ENCODE results near the gene COL23A1. TPM values are rescaled to one million over a fixed set of nuclear protein-coding genes. Genes with fewer than 3 reads are reported as not detected.
A peak's percentile ranks its signal among the peaks of the same experiment; 100 is the strongest.

Gene COL23A1
- total and polyA plus RNA-seq, 2 of the 13 experiments (the other 11 are each of a cell fraction or from before 2014, with no cell fraction given) = not detected

- TF ChIP-seq, protein P1, sequence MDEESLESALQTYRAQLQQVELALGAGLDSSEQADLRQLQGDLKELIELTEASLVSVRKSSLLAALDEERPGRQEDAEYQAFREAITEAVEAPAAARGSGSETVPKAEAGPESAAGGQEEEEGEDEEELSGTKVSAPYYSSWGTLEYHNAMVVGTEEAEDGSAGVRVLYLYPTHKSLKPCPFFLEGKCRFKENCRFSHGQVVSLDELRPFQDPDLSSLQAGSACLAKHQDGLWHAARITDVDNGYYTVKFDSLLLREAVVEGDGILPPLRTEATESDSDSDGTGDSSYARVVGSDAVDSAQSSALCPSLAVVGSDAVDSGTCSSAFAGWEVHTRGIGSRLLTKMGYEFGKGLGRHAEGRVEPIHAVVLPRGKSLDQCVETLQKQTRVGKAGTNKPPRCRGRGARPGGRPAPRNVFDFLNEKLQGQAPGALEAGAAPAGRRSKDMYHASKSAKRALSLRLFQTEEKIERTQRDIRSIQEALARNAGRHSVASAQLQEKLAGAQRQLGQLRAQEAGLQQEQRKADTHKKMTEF (CRISPR knock-in tag; IDR thresholded peaks at IDR 0.05) = peak; percentile 90
- TF ChIP-seq TEAD2 (CRISPR knock-in tag; IDR thresholded peaks at IDR 0.05) (0 out of 2 replicates have a peak, but pooled peaks have one; percentile 28), ZSCAN29 (CRISPR knock-in tag; conservative IDR thresholded peaks at IDR 0.05) (0 out of 2 replicates have a peak, but pooled peaks have one; percentile 25), ZNF687 (CRISPR knock-in tag; IDR thresholded peaks at IDR 0.05) (peak; percentile 89), ZNF251 (CRISPR knock-in tag; IDR thresholded peaks at IDR 0.05) (no peak), NFKBIZ (CRISPR knock-in tag; IDR thresholded peaks at IDR 0.05) (no peak), ZBTB42 (CRISPR knock-in tag; IDR thresholded peaks at IDR 0.05) (0 out of 2 replicates have a peak, but pooled peaks have one; percentile 45), NCOA5 (CRISPR knock-in tag; IDR thresholded peaks at IDR 0.05) (no peak), ATRX (CRISPR knock-in tag; IDR thresholded peaks at IDR 0.05; ENCODE audit: borderline replicate concordance) (no peak), HINFP (CRISPR knock-in tag; IDR thresholded peaks at IDR 0.05; ENCODE audit: low read depth) (no peak; the same call in 1 of the 2 replicates), AGO1 (IDR thresholded peaks at IDR 0.05; ENCODE audit: low read depth, low read length, poor library complexity, severe bottlenecking) (no peak), SNAPC2 (CRISPR knock-in tag; IDR thresholded peaks at IDR 0.05) (no peak)
- TF ChIP-seq, protein P2, sequence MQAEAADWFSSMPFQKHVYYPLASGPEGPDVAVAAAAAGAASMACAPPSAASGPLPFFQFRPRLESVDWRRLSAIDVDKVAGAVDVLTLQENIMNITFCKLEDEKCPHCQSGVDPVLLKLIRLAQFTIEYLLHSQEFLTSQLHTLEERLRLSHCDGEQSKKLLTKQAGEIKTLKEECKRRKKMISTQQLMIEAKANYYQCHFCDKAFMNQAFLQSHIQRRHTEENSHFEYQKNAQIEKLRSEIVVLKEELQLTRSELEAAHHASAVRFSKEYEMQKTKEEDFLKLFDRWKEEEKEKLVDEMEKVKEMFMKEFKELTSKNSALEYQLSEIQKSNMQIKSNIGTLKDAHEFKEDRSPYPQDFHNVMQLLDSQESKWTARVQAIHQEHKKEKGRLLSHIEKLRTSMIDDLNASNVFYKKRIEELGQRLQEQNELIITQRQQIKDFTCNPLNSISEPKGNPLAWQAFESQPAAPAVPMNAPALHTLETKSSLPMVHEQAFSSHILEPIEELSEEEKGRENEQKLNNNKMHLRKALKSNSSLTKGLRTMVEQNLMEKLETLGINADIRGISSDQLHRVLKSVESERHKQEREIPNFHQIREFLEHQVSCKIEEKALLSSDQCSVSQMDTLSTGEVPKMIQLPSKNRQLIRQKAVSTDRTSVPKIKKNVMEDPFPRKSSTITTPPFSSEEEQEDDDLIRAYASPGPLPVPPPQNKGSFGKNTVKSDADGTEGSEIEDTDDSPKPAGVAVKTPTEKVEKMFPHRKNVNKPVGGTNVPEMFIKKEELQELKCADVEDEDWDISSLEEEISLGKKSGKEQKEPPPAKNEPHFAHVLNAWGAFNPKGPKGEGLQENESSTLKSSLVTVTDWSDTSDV (CRISPR knock-in tag; IDR thresholded peaks at IDR 0.05) = no peak; the same call in 1 of the 2 replicates
- TF ChIP-seq, protein P3, sequence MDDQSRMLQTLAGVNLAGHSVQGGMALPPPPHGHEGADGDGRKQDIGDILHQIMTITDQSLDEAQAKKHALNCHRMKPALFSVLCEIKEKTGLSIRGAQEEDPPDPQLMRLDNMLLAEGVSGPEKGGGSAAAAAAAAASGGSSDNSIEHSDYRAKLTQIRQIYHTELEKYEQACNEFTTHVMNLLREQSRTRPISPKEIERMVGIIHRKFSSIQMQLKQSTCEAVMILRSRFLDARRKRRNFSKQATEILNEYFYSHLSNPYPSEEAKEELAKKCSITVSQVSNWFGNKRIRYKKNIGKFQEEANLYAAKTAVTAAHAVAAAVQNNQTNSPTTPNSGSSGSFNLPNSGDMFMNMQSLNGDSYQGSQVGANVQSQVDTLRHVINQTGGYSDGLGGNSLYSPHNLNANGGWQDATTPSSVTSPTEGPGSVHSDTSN (CRISPR knock-in tag; IDR thresholded peaks at IDR 0.05; ENCODE audit: borderline replicate concordance) = 0 out of 2 replicates have a peak, but pooled peaks have one; percentile 43
- TF ChIP-seq, protein P4, sequence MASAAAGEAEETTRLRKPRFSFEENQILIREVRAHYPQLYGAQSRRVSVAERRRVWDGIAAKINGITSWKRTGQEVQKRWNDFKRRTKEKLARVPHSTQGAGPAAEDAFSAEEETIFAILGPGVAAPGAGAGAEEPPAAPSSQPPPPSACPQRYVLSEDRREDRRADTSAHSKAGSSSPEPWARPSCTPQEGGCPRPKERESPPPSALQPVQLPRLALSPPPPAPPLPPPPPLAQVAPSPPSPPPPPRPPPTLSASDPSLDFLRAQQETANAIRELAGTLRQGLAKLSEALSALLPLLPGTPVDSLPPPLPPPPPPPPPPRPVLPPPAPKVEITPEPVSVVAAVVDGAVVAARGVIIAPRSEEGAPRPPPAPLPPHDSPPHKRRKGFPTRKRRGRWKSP (CRISPR knock-in tag; IDR thresholded peaks at IDR 0.05) = peak; percentile 47; the same call in 1 of the 2 replicates
Observed at GRCh38 chr5:178626484-178627258, 36.5 kb upstream of the COL23A1 start, which contains the start of gene CLK4 (continued).
